HepG2 (cell line): ENCODE results near the gene STAP2. TPM values are rescaled to one million over a fixed set of nuclear protein-coding genes. Genes with fewer than 3 reads are reported as not detected.

Experiments
- ARID2 ChIP-seq: sonication (generic); formaldehyde crosslinking; IDR thresholded peaks from 2 replicates; pipeline ENCODE4 v1.8.1; 2022; ENCODE audit warnings: mild to moderate bottlenecking, missing genetic modification reagents, borderline replicate concordance
- BORCS8-MEF2B ChIP-seq: sonication (generic); formaldehyde crosslinking; IDR thresholded peaks from 2 replicates; pipeline ENCODE4 v1.8.0; 2022; ENCODE audit warnings: mild to moderate bottlenecking, missing genetic modification reagents
- HBP1 ChIP-seq: IDR thresholded peaks from 2 replicates; pipeline ENCODE4 v1.6.1; 2016; ENCODE audit warnings: low read depth, control low read depth
- KDM4B ChIP-seq: sonication (generic); formaldehyde crosslinking; IDR thresholded peaks from 2 replicates; pipeline ENCODE4 v1.4.0; 2020; ENCODE audit warnings: missing genetic modification reagents
- PCBP1 ChIP-seq: fragments of 200-400 bp; formaldehyde crosslinking; IDR thresholded peaks from 2 replicates; pipeline ENCODE4 v1.6.1; 2017; ENCODE audit warnings: mild to moderate bottlenecking, low read depth, low read length, borderline replicate concordance
- POLR2A ChIP-seq, 2 experiments: IDR thresholded peaks; 2 replicates each; pipeline ENCODE4 v1.6.1; 2011; ENCODE audit warnings: low read depth in 2 of 2, low read length in 2 of 2, mild to moderate bottlenecking in 1 of 2, moderate library complexity in 1 of 2; ENCODE audit not compliant: insufficient read depth in 1 of 2
- ZBED4 ChIP-seq: sonication (generic); formaldehyde crosslinking; IDR thresholded peaks from 2 replicates; pipeline ENCODE4 v1.4.0; 2020; ENCODE audit warnings: missing genetic modification reagents, borderline replicate concordance
- ZMAT3 ChIP-seq: sonication (generic); formaldehyde crosslinking; conservative IDR thresholded peaks from 2 replicates; pipeline ENCODE4 v1.7.0; 2021; ENCODE audit warnings: missing genetic modification reagents
- ZNF367 ChIP-seq: sonication (generic); formaldehyde crosslinking; IDR thresholded peaks from 2 replicates; pipeline ENCODE4 v1.4.0; 2020; ENCODE audit warnings: missing genetic modification reagents, borderline replicate concordance
- ZNF414 ChIP-seq: sonication (generic); formaldehyde crosslinking; IDR thresholded peaks from 2 replicates; pipeline ENCODE4 v1.5.0; 2020; ENCODE audit warnings: missing genetic modification reagents
- ZNF556 ChIP-seq: sonication (generic); formaldehyde crosslinking; IDR thresholded peaks from 2 replicates; pipeline ENCODE4 v1.4.0; 2020; ENCODE audit warnings: mild to moderate bottlenecking, missing genetic modification reagents, borderline replicate concordance
- ZNF687 ChIP-seq: sonication (generic); formaldehyde crosslinking; IDR thresholded peaks from 2 replicates; pipeline ENCODE4 v1.5.1; 2020; ENCODE audit warnings: mild to moderate bottlenecking, missing genetic modification reagents, moderate library complexity
- ZXDC ChIP-seq: sonication (generic); formaldehyde crosslinking; IDR thresholded peaks from 2 replicates; pipeline ENCODE4 v1.5.0; 2020; ENCODE audit warnings: mild to moderate bottlenecking, missing genetic modification reagents
- polyA plus RNA-seq, 8 experiments: library from polyadenylated mRNA; depleted of rRNA in 3 of 8; stranded (reverse) in 7 of 8; unstranded in 1 of 8; fragments of >200 nt; fragmentation: Illumina TruSeq in 4 of 8; extraction: Trizol in 4 of 8; gene quantifications; 2 replicates each; pipeline versions ENCODE4 v1.2.1 to v1.2.3, GENCODE V29; 2011 to 2016; ENCODE audit warnings: low read depth in 4 of 8, missing spikeins in 1 of 8, mixed read lengths in 1 of 8; ENCODE audit not compliant: insufficient read depth in 1 of 8
- total RNA-seq, 5 experiments: library from RNA; depleted of rRNA; stranded (reverse); fragments of >200 nt; fragmentation: Illumina TruSeq; extraction: Trizol; gene quantifications; 2 replicates each; pipeline ENCODE4 v1.2.3, GENCODE V29; 2016; ENCODE audit warnings: low read depth in 1 of 5

STAP2 gene
- total and polyA plus RNA-seq, 2 of the 13 experiments (the other 11 are each of a cell fraction or from before 2014, with no cell fraction given), result 39.0 to 43.7 TPM

GRCh38 chr19:4360641-4361151 is 22.1 kb upstream of the STAP2 start (continued):
- no peak for TF ChIP-seq ARID2 (CRISPR knock-in tag)
- TF ChIP-seq HBP1 (CRISPR knock-in tag), result no peak
- no peak for TF ChIP-seq ZNF367
- TF ChIP-seq KDM4B (CRISPR knock-in tag), result no peak
- TF ChIP-seq ZMAT3 (CRISPR knock-in tag), result no peak
- TF ChIP-seq POLR2A (IDR thresholded peaks at IDR 0.05; ENCODE audit: insufficient read depth in 1 of 2, low read depth in 2 of 2, low read length in 2 of 2), result 0 out of 4 replicates have a peak, but pooled peaks of 1 of the 2 experiments have one; percentile 12
- TF ChIP-seq PCBP1, result 0 out of 2 replicates have a peak, but pooled peaks have one; percentile 37
- no peak for TF ChIP-seq BORCS8-MEF2B
- no peak for TF ChIP-seq ZNF556 (CRISPR knock-in tag)
- peak; percentile 27; the same call in 1 of the 2 replicates for TF ChIP-seq ZNF687 (CRISPR knock-in tag)
- TF ChIP-seq ZBED4 (CRISPR knock-in tag), result no peak
- TF ChIP-seq ZXDC, result no peak
- TF ChIP-seq ZNF414, result no peak
